Measurements from ENCODE around the gene A1CF. TPM values are rescaled to one million over a fixed set of nuclear protein-coding genes. Genes with fewer than 3 reads are reported as not detected.
"Not testable (repeated sequence)": the region's sequence is repeated elsewhere in the genome, so short reads cannot be mapped to it uniquely, and the experiment has no call there.

Gene A1CF
- polyA plus RNA-seq, 1 experiment = not detected

DNA sequence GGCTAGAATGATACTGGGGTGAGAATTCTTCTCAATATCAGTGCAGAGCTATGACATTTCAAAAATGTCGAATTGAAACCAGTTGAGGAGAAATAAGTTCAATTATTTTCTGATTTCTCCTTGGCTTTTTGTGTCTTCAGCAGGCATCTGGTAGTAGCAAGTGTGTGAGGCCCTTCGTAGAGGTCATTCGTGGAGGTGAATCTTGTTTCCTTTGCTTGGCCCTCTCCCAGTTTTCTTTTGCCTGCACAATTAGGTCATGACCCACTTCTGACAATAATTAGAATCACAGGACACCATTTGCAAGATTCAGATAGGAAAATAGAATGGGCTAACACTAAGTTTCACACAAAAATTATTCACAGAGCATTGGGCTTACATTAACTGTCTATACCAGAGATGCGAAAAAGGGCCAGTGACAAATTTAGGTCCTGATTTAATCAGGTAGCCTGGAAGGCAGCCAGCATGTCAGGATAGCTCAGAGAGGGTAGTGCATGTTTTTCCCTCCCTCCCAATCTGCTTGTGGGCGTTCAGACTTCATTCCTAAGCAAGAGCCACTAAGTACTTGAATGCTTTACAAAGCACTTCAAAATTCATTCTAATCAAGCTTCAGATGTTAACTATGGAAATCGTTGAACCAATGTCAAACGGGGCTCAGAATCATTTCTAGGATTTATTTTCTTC, 24.0 kb upstream of the A1CF start:
- Histone ChIP-seq H3K27ac (ENCODE audit: low read depth, low read length) (no peak overlapping the region), H3K27me3 (ENCODE audit: control insufficient read depth, insufficient read depth, low read length) (no peaks in the 10 kb centered on the region), H3K9me3 (ENCODE audit: control insufficient read depth, insufficient read depth, low read length) (no peaks in the 10 kb centered on the region), H3K4me3 (ENCODE audit: low read depth, low read length) (no peak overlapping the region)
- DNase-seq (ENCODE audit: low read depth, low spot score) = no peak
- ChIA-PET POLR2A (no interaction called here), CTCF (no interaction called here)
- TF ChIP-seq CTCF (IDR thresholded peaks at IDR 0.05; ENCODE audit: low read depth, low read length) = no peak

GRCh38 chr10:50908366-50908765, 22.9 kb upstream of the A1CF start:
- POLR2A ChIA-PET = no interaction called here
- Histone ChIP-seq H3K27ac (ENCODE audit: low read depth, low read length) (no peak overlapping the region), H3K9me3 (ENCODE audit: control insufficient read depth, insufficient read depth, low read length) (no peaks in the 10 kb centered on the region), H3K27me3 (ENCODE audit: control insufficient read depth, insufficient read depth, low read length) (no peaks in the 10 kb centered on the region), H3K4me3 (ENCODE audit: low read depth, low read length) (no peak overlapping the region)
- no peak for TF ChIP-seq CTCF (IDR thresholded peaks at IDR 0.05; ENCODE audit: low read depth, low read length)
- CTCF ChIA-PET = no interaction called here
- DNase-seq (ENCODE audit: low read depth, low spot score) = no peak

DNA sequence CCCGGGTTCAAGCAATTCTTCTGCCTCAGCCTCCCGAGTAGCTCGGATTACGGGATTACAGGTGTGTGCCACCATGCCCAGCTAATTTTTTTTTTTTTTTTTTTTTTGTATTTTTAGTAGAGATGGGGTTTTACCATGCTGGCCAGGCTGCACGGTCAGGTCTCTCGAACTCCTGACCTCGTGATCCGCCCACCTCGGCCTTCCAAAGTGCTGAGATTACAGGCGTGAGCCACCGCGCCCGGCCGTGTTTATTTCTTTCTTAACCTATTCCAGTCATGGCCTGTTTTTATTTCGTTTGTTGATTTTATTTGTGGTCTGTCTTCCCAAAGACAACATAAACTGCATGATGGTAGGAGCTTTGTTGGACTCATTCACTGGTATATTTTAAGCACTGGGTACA, 20.4 kb upstream of the A1CF start:
- DNase-seq (ENCODE audit: low read depth, low spot score); POLR2A ChIA-PET; H3K27ac ChIP-seq (ENCODE audit: low read depth, low read length); H3K4me3 ChIP-seq (ENCODE audit: low read depth, low read length); H3K9me3 ChIP-seq (ENCODE audit: control insufficient read depth, insufficient read depth, low read length); H3K27me3 ChIP-seq (ENCODE audit: control insufficient read depth, insufficient read depth, low read length); CTCF ChIA-PET: not testable (repeated sequence)

GRCh38 chr10:50896721-50897120, 11.3 kb upstream of the A1CF start:
- DNase-seq (ENCODE audit: low read depth, low spot score) = no peak
- POLR2A ChIA-PET = no interaction called here
- Histone ChIP-seq H3K9me3 (ENCODE audit: control insufficient read depth, insufficient read depth, low read length) (no peaks in the 10 kb centered on the region), H3K4me3 (ENCODE audit: low read depth, low read length) (no peak overlapping the region), H3K27me3 (ENCODE audit: control insufficient read depth, insufficient read depth, low read length) (no peaks in the 10 kb centered on the region), H3K27ac (ENCODE audit: low read depth, low read length) (no peak overlapping the region)
- TF ChIP-seq CTCF (IDR thresholded peaks at IDR 0.05; ENCODE audit: low read depth, low read length) = no peak
- CTCF ChIA-PET = no interaction called here

GRCh38 chr10:50894312-50894711, 8.9 kb upstream of the A1CF start:
- ChIA-PET POLR2A (no interaction called here), CTCF (no interaction called here)
- Histone ChIP-seq H3K27ac (ENCODE audit: low read depth, low read length) (no peak overlapping the region), H3K4me3 (ENCODE audit: low read depth, low read length) (no peak overlapping the region), H3K9me3 (ENCODE audit: control insufficient read depth, insufficient read depth, low read length) (no peaks in the 10 kb centered on the region), H3K27me3 (ENCODE audit: control insufficient read depth, insufficient read depth, low read length) (no peaks in the 10 kb centered on the region)
- no peak for DNase-seq (ENCODE audit: low read depth, low spot score)
- TF ChIP-seq CTCF (IDR thresholded peaks at IDR 0.05; ENCODE audit: low read depth, low read length) = no peak

DNA sequence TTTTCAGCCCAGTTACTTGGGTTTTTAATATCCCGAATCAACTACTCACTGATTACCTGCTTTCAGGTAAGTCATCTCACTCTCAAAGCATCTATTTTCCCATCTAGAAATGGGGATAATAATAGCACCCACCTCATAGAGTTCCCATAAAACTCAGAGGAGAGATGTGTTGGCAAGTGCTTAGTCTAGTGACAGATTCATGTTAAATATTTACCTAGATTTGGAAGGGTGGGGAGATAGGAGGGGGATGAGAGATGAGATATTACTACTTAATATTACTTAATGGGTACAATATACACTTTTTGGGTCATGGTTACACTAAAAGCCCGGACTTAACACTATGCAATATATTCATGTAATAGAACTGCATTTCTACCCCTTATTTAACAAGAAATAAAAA, 7.0 kb upstream of the A1CF start:
- no peaks in the 10 kb centered on the region for H3K9me3 ChIP-seq (ENCODE audit: control insufficient read depth, insufficient read depth, low read length)
- POLR2A ChIA-PET = no interaction called here
- no peaks in the 10 kb centered on the region for H3K27me3 ChIP-seq (ENCODE audit: control insufficient read depth, insufficient read depth, low read length)
- H3K4me3 ChIP-seq (ENCODE audit: low read depth, low read length) = no peak overlapping the region
- no peak for TF ChIP-seq CTCF (IDR thresholded peaks at IDR 0.05; ENCODE audit: low read depth, low read length)
- DNase-seq (ENCODE audit: low read depth, low spot score) = no peak
- H3K27ac ChIP-seq (ENCODE audit: low read depth, low read length) = no peak overlapping the region
- CTCF ChIA-PET = no interaction called here
